22Rv1 (cell line): ENCODE data around the gene PFKFB4.

ENCODE experiments used
- H3K27ac ChIP-seq: fragments of 450-650 bp; 2 replicates; pipeline ENCODE4 v1.5.1; 2017
- CTCF ChIP-seq: fragments of 450-650 bp; IDR thresholded peaks from 2 replicates; pipeline ENCODE4 v1.5.1; 2017; ENCODE audit warnings: mild to moderate bottlenecking
- ZFX ChIP-seq: fragments of 450-650 bp; IDR thresholded peaks from 2 replicates; pipeline ENCODE4 v1.6.1; 2017; ENCODE audit warnings: antibody characterized with exemption, borderline replicate concordance

The PFKFB4 gene

DNA sequence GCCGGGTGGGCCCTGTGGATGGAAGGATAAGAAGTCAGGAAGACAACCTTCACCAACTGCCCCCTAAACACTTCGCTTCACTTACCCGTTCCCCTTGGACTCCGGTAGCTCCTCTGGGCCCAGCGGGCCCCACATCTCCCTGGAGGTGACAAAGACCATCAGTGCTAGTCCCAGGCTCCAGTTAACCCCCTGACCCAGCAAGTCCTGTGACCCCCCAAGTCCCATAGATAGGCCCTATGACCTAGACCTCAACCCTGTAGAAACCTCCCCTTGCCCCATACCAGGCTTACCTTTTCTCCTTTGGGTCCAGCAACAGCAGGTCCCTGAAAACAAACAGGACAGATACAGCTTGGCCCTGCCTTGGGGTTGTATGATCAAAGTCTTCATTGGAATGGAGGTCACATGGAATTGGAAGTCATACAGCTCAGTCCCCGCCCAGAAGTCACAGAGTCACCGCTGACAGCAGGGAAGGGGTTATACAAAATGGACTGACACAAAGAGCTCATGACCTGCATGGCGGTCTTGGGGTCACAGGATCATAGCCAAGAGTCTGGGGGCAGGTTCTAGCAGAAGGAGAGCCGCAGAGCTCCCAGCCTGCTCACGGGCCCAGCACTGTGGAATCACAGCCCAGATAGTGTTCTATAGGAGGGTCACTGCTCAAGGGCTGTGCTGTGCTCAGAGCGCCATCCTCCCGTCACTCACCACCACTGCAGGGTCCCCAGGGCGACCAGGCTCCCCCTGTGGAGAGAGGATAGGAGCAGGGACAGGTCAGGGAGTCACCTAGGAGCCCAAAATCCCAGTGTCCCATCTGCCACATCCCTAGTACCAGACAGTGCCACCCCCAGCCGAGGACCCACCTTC is 25.2 kb upstream of the PFKFB4 start:
- TF ChIP-seq CTCF (no peak), ZFX (no peak)
- no peak overlapping the region for H3K27ac ChIP-seq

- no peak overlapping the region for H3K27ac ChIP-seq
- TF ChIP-seq CTCF = no peak
- TF ChIP-seq ZFX = no peak
These were observed 20.0 kb upstream of the PFKFB4 start for GRCh38 chr3:48576647-48577046.

- no peak for TF ChIP-seq CTCF
- no peak for TF ChIP-seq ZFX
- no peak overlapping the region for H3K27ac ChIP-seq
These were observed 18.8 kb upstream of the PFKFB4 start for GRCh38 chr3:48575366-48575765.

DNA sequence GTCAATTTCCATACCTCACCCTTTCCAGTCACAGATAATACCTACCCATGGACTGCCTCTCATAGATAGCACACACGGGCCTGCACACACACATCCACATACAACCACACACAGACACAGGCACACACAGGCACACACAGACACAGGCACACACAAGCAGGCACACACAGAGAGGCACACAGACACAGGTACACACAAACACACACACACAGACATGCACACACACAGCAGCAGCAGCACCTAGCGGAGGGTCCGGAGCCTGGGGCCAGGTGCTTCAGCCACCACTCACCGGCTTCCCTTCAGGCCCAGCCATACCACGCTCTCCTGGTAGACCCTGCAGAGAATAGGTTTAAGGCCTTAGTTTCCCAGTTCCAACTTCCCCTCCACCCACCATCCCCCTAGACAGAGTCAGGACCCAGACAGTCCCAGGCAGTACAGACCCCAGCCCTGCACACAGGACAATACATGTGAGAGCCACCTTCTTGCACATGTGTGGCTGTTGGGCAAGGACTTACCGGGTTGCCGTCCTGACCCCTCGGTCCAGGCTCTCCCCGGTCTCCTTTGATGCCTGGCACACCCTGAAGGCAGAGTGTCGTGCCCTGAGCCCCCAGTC is 17.5 kb upstream of the PFKFB4 start:
- no peak for TF ChIP-seq ZFX
- no peak for TF ChIP-seq CTCF
- H3K27ac ChIP-seq = no peak overlapping the region

DNA sequence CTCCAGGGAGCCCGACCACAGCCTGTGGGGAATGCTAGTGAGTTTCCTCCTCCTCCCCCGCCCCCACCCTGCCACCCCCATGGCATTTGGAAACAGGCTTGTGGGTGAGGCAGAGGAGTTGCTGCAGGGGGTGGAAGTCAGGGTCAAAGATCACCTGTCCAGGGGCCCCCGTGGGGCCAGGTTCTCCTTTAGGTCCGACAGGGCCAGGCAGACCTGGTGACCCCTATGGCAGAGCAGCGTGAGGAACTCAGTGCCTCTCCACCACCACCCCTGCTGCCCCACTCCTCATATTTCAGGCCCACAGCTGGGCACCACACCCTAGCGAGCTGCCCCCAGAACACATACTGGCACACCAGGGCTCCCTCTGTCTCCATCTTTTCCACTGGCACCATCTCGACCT is 15.9 kb upstream of the PFKFB4 start:
- H3K27ac ChIP-seq = no peak overlapping the region
- no peak for TF ChIP-seq ZFX
- TF ChIP-seq CTCF = no peak

- TF ChIP-seq CTCF (no peak), ZFX (no peak)
- H3K27ac ChIP-seq = no peak overlapping the region
These were observed 15.3 kb upstream of the PFKFB4 start for GRCh38 chr3:48571938-48572337.

DNA sequence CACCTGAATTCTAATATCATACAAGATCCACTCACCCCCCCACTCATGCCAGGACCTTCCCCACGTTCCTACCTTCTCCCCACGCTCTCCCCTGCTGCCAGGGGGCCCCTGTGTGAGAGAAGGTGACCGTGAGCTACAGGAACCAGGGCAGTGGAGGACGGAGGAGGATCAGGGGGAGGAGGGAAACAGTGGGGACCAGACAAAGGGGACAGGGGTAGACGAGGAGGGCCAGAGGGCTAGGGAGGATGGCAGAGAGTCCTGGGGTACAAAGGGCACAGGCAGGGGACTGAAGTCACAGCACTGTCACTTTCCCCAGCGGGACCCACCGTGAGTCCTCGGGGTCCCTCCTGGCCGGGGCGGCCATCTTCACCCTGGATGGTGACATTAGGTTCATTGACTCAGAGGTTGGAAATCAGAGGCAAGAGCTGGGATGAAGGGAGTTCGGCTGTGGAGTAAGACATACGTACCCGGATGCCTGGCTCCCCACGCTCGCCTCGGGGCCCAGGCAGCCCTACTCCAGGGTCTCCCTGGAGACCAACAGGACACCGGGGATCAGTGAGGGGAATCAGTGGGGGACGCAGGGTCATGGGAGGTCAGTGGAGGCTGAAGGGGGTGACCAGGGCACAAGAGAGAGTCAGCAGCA is 13.3 kb upstream of the PFKFB4 start:
- no peak for TF ChIP-seq CTCF
- TF ChIP-seq ZFX = no peak
- no peak overlapping the region for H3K27ac ChIP-seq
